Measurements from ENCODE around the gene TYMP.
A peak's percentile ranks its signal among the peaks of the same experiment; 100 is the strongest.

The TYMP gene

DNA sequence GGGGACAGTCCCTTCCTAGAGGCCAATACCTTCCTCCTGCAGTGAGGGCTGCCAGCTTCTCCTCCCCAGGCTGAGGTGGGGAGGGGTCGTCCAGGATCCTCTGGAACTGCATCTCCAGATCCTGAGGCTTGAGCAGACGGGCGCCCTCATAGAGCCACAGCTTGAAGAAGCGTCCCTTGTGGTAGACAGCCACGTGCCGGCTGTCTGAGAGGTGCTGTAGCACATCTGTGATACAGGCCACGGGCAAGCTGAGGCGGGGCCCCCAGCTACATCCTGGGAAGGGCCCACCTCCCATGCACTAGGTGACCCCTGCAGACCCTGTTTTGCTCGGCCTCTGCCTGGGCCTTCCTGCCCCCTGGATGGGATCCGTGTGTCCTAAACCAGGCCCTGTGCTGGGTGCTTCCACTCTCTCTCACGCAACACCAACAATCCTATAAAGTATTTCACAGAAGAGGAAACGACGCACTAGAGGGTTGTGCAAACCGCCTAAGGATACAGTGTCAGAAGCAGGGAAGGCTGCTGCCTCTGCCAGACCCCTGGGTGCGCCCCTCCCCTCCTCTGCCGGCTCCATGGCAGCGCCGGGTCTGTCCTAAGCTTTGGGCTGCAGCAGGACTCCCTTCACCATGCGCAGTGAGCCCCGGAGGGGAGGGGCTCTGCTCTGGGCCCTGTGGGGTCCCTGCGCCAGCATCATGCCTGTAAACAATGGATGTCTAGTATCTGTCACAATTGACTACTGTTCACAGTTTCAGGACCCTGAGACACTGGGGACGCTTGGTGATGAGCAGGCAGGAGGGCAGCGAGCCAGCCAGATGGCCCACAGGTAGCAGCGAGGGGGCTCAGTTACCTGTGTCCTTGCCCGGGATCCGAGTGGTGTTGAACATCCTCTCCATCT lies 43.9 kb upstream of the TYMP start:
- Histone ChIP-seq H3K9me3 (ENCODE audit: control insufficient read depth in 5 of 5, low read length in 5 of 5) (no peaks in the 10 kb centered on the region), H3K4me1 (ENCODE audit: control insufficient read depth in 5 of 5, insufficient read depth in 5 of 5, low read length in 5 of 5) (peaks cover under 1 to 45% (median 32%) of the 10 kb centered on the region in 5 donors), H3K4me3 (ENCODE audit: low read depth in 1 of 5, low read length in 5 of 5) (no peak overlapping the region), H3K27ac (ENCODE audit: low read depth, low read length) (no peak overlapping the region), H3K36me3 (ENCODE audit: control insufficient read depth in 5 of 5, insufficient read depth in 5 of 5, low read length in 5 of 5) (peaks cover 0 to 51% (median 14%) of the 10 kb centered on the region in 5 donors), H3K9ac (ENCODE audit: low read length in 5 of 5) (no peak overlapping the region), H3K27me3 (ENCODE audit: control insufficient read depth in 5 of 5, insufficient read depth in 4 of 5, low read length in 5 of 5) (no peaks in the 10 kb centered on the region)

DNA sequence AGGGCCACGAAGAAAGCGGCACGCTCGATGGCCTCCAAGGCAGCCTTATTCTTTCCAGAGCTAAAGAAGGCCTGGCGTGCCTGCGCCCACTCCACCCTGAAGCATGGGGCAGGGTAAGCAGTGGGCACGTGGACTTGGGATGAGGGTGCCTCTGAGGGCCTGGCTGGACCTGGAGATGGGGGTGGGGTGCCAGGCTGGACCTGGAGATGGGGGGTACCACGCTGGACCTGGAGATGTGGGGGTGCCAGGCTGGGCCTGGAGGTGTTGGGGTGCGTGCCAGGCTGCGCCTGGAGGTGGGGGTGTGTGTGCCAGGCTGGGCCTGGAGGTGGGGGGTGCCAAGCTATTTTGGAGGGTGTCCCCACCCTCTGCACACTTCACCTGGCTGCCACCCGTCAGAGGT lies 43.2 kb upstream of the TYMP start:
- H3K27ac ChIP-seq (ENCODE audit: low read depth, low read length) = no peak overlapping the region
- H3K9ac ChIP-seq (ENCODE audit: low read length in 5 of 5) = no peak overlapping the region
- H3K9me3 ChIP-seq (ENCODE audit: control insufficient read depth in 5 of 5, low read length in 5 of 5) = no peaks in the 10 kb centered on the region
- no peaks in the 10 kb centered on the region for H3K27me3 ChIP-seq (ENCODE audit: control insufficient read depth in 5 of 5, insufficient read depth in 4 of 5, low read length in 5 of 5)
- H3K4me1 ChIP-seq (ENCODE audit: control insufficient read depth in 5 of 5, insufficient read depth in 5 of 5, low read length in 5 of 5) = peaks cover 0 to 37% (median 25%) of the 10 kb centered on the region in 5 donors
- H3K36me3 ChIP-seq (ENCODE audit: control insufficient read depth in 5 of 5, insufficient read depth in 5 of 5, low read length in 5 of 5) = peaks cover 0 to 53% (median 16%) of the 10 kb centered on the region in 5 donors
- no peak overlapping the region for H3K4me3 ChIP-seq (ENCODE audit: low read depth in 1 of 5, low read length in 5 of 5)

DNA sequence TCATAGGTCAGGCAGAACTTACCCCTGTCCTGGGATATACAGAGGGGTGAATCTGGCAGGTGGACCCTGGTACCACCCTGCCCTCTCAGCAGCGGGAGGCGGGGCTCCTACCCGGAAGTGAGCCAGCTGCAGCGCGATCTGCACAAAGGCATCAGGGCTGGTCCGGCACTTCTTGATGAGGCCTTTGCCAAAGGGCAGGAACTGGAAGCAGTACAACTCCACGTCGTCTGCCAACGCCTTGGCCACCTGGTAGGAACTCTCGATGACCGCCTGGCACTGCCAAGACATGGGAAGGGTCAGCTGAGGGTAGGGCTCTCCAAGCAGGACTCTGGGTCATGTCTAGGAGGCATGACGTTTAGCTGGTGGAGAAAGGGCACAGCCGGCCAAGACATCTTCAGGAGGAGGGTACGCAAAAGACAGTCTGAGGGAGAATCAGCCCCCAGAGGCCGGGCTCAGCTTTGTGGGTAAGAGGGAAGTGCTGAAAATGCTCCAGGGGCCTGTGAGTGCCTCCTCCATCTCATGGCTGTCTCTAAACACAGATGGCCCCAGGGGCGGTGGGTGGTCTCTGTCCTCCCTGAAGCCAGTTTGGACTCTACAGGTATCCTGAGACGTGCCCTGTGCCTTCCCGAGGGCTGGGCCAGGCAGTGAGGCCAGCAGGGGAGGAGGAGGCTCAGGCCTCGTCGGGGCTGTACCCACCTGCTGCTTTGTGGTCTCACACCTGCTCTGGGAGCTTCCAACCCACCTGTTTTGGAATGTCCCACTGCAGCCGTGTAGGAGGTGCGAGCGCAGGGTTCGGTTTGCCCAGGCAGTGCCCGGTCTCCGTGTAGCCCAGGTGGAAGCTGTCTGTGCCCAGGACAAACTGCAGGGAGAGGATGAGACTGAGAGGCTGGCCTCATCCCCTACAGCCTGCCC lies 41.7 kb upstream of the TYMP start:
- Histone ChIP-seq H3K27me3 (ENCODE audit: control insufficient read depth in 5 of 5, insufficient read depth in 4 of 5, low read length in 5 of 5) (no peaks in the 10 kb centered on the region), H3K36me3 (ENCODE audit: control insufficient read depth in 5 of 5, insufficient read depth in 5 of 5, low read length in 5 of 5) (peaks cover 0 to 53% (median 18%) of the 10 kb centered on the region in 5 donors), H3K4me1 (ENCODE audit: control insufficient read depth in 5 of 5, insufficient read depth in 5 of 5, low read length in 5 of 5) (peaks cover 0 to 30% (median 25%) of the 10 kb centered on the region in 5 donors), H3K27ac (ENCODE audit: low read depth, low read length) (no peak overlapping the region), H3K4me3 (ENCODE audit: low read depth in 1 of 5, low read length in 5 of 5) (no peak overlapping the region), H3K9ac (ENCODE audit: low read length in 5 of 5) (no peak overlapping the region), H3K9me3 (ENCODE audit: control insufficient read depth in 5 of 5, low read length in 5 of 5) (no peaks in the 10 kb centered on the region)

DNA sequence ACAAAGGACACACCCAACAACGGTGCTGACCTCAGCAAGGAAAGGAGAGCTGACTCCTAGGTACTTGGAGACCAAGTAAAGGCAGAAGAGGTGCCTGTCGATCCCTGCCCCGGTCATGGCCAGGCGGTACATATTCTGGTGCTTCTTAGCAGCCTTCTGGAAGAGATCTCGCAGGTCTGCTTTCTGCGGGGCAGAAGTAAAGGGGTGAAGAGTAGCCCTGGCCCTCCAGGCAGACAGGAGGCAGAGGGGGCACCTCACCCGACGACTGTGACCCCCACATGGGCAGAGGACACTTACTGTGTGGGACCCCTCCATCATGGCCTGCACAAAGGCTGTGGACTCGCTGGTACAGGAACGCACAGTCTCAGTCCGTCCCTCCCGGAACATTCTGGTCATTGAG lies 41.0 kb upstream of the TYMP start:
- Histone ChIP-seq H3K9me3 (ENCODE audit: control insufficient read depth in 5 of 5, low read length in 5 of 5) (no peaks in the 10 kb centered on the region), H3K4me1 (ENCODE audit: control insufficient read depth in 5 of 5, insufficient read depth in 5 of 5, low read length in 5 of 5) (peaks cover 0 to 30% (median 25%) of the 10 kb centered on the region in 5 donors), H3K4me3 (ENCODE audit: low read depth in 1 of 5, low read length in 5 of 5) (no peak overlapping the region), H3K27me3 (ENCODE audit: control insufficient read depth in 5 of 5, insufficient read depth in 4 of 5, low read length in 5 of 5) (no peaks in the 10 kb centered on the region), H3K36me3 (ENCODE audit: control insufficient read depth in 5 of 5, insufficient read depth in 5 of 5, low read length in 5 of 5) (peaks cover 0 to 53% (median 18%) of the 10 kb centered on the region in 5 donors), H3K27ac (ENCODE audit: low read depth, low read length) (no peak overlapping the region), H3K9ac (ENCODE audit: low read length in 5 of 5) (peak overlapping the region in 1 of 5 donors; percentile 0)

DNA sequence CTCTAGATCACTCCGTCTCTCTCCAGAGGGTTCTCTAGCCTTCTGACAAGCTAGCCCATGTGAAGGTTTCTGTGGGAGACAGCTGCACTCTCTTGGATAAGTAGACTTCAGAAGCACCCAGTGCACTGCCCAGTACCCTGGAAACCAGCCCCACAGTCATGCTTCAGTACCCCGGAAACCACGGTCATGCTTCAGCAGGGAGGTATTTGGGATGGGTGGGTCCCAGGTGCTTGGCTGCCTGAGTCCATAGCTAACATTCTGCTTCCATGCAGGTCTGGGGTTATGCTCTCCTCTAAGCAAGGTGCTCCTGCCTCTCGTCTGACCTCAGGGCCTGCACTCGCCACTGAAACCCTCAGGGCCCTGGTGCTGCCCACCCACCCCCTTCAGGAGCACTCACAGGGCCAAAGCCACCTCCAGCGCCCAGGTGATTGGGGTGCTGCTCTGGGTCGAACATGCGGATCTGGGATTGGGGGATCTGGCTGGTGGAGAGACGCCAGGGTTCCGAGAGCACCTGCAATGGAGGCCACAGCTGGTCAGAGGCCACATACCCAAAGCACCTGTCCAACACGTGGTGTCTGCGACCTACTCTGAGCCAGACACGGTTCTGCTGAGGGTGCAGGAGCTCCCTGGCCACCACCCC lies 40.2 kb upstream of the TYMP start:
- Histone ChIP-seq H3K9ac (ENCODE audit: low read length in 5 of 5) (peak overlapping the region in 1 of 5 donors; percentile 0), H3K9me3 (ENCODE audit: control insufficient read depth in 5 of 5, low read length in 5 of 5) (no peaks in the 10 kb centered on the region), H3K36me3 (ENCODE audit: control insufficient read depth in 5 of 5, insufficient read depth in 5 of 5, low read length in 5 of 5) (peaks cover 0 to 53% (median 18%) of the 10 kb centered on the region in 5 donors), H3K4me3 (ENCODE audit: low read depth in 1 of 5, low read length in 5 of 5) (no peak overlapping the region), H3K27ac (ENCODE audit: low read depth, low read length) (no peak overlapping the region), H3K4me1 (ENCODE audit: control insufficient read depth in 5 of 5, insufficient read depth in 5 of 5, low read length in 5 of 5) (peaks cover 0 to 36% (median 31%) of the 10 kb centered on the region in 5 donors), H3K27me3 (ENCODE audit: control insufficient read depth in 5 of 5, insufficient read depth in 4 of 5, low read length in 5 of 5) (no peaks in the 10 kb centered on the region)

GRCh38 chr22:50569041-50569459 lies 39.2 kb upstream of the TYMP start:
- no peaks in the 10 kb centered on the region for H3K9me3 ChIP-seq (ENCODE audit: control insufficient read depth in 5 of 5, low read length in 5 of 5)
- H3K27ac ChIP-seq (ENCODE audit: low read depth, low read length) = no peak overlapping the region
- H3K4me3 ChIP-seq (ENCODE audit: low read depth in 1 of 5, low read length in 5 of 5) = no peak overlapping the region
- H3K36me3 ChIP-seq (ENCODE audit: control insufficient read depth in 5 of 5, insufficient read depth in 5 of 5, low read length in 5 of 5) = peaks cover 0 to 49% (median 18%) of the 10 kb centered on the region in 5 donors
- H3K4me1 ChIP-seq (ENCODE audit: control insufficient read depth in 5 of 5, insufficient read depth in 5 of 5, low read length in 5 of 5) = peaks cover 4 to 46% (median 40%) of the 10 kb centered on the region in 5 donors
- no peak overlapping the region for H3K9ac ChIP-seq (ENCODE audit: low read length in 5 of 5)
- H3K27me3 ChIP-seq (ENCODE audit: control insufficient read depth in 5 of 5, insufficient read depth in 4 of 5, low read length in 5 of 5) = no peaks in the 10 kb centered on the region

DNA sequence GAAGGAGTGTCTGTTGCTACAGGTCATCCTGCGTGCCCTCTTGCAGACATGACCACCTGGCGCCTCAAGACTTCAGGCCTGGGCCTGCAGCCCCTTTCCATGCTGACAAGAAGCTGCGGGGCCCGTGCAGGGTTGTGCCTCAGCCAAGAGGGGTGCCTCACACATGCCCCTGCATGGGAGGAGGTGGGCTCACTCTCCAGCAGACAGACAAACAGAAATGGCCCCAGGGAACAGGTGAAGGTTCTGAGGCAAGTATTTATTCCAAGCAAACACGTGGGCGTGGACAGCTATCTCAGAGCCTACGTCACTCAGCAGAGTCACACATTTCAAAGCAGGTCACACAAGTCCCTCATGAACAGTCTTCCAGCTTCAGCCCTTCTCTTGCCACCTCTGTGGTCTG lies 38.8 kb upstream of the TYMP start:
- Histone ChIP-seq H3K9ac (ENCODE audit: low read length in 5 of 5) (no peak overlapping the region), H3K27me3 (ENCODE audit: control insufficient read depth in 5 of 5, insufficient read depth in 4 of 5, low read length in 5 of 5) (no peaks in the 10 kb centered on the region), H3K36me3 (ENCODE audit: control insufficient read depth in 5 of 5, insufficient read depth in 5 of 5, low read length in 5 of 5) (peaks cover 0 to 47% (median 18%) of the 10 kb centered on the region in 5 donors), H3K4me3 (ENCODE audit: low read depth in 1 of 5, low read length in 5 of 5) (no peak overlapping the region), H3K4me1 (ENCODE audit: control insufficient read depth in 5 of 5, insufficient read depth in 5 of 5, low read length in 5 of 5) (peaks cover 6 to 50% (median 44%) of the 10 kb centered on the region in 5 donors), H3K27ac (ENCODE audit: low read depth, low read length) (no peak overlapping the region), H3K9me3 (ENCODE audit: control insufficient read depth in 5 of 5, low read length in 5 of 5) (no peaks in the 10 kb centered on the region)

DNA sequence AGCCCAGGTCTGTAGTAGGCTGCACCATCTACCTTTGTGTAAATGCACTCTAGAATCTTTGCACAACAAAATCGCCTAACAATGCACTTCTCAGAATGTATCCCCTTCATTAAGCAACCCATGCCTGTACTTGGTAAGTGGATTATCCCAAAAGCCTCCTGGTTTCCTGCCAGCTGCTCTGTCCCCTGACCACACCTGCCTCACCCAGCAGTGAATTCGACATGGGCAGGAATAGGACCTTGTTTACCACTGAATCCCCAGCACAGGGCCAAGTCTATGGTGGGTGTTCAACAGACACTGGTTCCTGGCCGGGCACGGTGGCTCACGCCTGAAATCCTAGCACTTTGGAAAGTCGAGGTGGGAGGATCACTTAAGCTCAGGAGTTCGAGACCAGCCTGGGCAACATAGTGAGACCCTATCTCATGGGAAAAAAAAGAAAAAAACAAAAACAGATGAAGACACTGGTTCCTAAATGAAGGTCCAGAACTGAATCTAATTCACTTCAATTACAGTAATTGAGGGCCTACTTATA lies 38.0 kb upstream of the TYMP start:
- Histone ChIP-seq H3K4me1 (ENCODE audit: control insufficient read depth in 5 of 5, insufficient read depth in 5 of 5, low read length in 5 of 5) (peaks cover 7 to 58% (median 50%) of the 10 kb centered on the region in 5 donors), H3K9ac (ENCODE audit: low read length in 5 of 5) (no peak overlapping the region), H3K27me3 (ENCODE audit: control insufficient read depth in 5 of 5, insufficient read depth in 4 of 5, low read length in 5 of 5) (no peaks in the 10 kb centered on the region), H3K9me3 (ENCODE audit: control insufficient read depth in 5 of 5, low read length in 5 of 5) (no peaks in the 10 kb centered on the region), H3K4me3 (ENCODE audit: low read depth in 1 of 5, low read length in 5 of 5) (no peak overlapping the region), H3K27ac (ENCODE audit: low read depth, low read length) (no peak overlapping the region), H3K36me3 (ENCODE audit: control insufficient read depth in 5 of 5, insufficient read depth in 5 of 5, low read length in 5 of 5) (peaks cover 0 to 39% (median 18%) of the 10 kb centered on the region in 5 donors)

- Histone ChIP-seq H3K9me3 (ENCODE audit: control insufficient read depth in 5 of 5, low read length in 5 of 5) (no peaks in the 10 kb centered on the region), H3K27ac (ENCODE audit: low read depth, low read length) (peak overlapping the region; percentile 94), H3K4me3 (ENCODE audit: low read depth in 1 of 5, low read length in 5 of 5) (peak overlapping the region in 4 of 5 donors; percentile 2 to 98 (median 23)), H3K27me3 (ENCODE audit: control insufficient read depth in 5 of 5, insufficient read depth in 4 of 5, low read length in 5 of 5) (no peaks in the 10 kb centered on the region), H3K36me3 (ENCODE audit: control insufficient read depth in 5 of 5, insufficient read depth in 5 of 5, low read length in 5 of 5) (peaks cover 0 to 9% (median 8%) of the 10 kb centered on the region in 5 donors), H3K9ac (ENCODE audit: low read length in 5 of 5) (peak overlapping the region in 3 of 5 donors; percentile 88 to 98 (median 94)), H3K4me1 (ENCODE audit: control insufficient read depth in 5 of 5, insufficient read depth in 5 of 5, low read length in 5 of 5) (peaks cover 7 to 36% (median 28%) of the 10 kb centered on the region in 5 donors)
These were observed 34.5 kb upstream of the TYMP start for GRCh38 chr22:50564289-50564688.
